ENCODE measurements around the gene B4GALNT4.

The B4GALNT4 gene

DNA sequence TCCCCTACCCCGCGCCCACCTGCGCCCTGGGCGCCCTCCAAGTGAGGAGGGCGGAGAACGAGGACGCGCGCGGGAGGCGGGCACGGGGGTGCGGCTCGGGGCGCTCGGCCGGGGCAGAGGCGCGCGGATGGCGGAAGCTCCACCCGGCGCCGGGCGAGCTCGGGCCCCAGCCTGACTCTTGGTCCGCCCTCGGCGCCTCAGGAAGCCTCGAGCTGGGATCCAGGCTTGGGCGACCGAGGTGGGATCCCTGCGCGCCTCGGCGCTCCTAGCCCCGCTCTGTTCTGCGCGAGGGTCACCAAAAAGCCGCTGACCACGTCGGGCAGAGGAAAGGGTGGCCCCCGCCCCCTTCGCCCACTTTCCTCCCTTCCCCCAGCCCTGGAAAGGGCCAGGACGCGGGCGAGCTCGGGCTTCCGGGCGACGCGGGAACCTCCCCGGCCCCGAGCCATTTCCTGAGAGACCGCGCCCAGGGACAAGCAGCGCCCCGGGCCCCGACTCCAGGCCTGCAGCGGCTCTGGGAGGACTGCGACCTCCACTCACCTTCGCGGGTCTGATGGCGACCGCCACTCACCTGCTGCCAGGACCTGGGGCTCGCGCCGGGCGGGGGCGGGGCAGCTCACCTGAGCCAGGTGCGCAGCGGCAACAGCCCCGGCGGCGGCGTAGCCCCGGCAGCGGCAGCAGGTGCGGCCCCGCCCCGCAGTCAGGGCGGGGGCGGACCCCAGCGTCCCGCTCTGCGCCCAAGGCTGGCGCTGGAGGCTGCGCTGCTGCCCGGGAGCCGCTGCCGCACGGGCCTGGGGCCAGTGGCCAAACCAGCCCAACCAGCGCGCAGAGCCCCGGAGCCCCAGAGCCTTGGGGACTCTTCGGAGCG, 47.7 kb downstream of the B4GALNT4 start:
- peak overlapping the region; percentile 29 for H3K4me3 ChIP-seq (ENCODE audit: low read depth, low read length)
- no peak for DNase-seq (ENCODE audit: low read depth, low spot score)
- TF ChIP-seq, protein P1, sequence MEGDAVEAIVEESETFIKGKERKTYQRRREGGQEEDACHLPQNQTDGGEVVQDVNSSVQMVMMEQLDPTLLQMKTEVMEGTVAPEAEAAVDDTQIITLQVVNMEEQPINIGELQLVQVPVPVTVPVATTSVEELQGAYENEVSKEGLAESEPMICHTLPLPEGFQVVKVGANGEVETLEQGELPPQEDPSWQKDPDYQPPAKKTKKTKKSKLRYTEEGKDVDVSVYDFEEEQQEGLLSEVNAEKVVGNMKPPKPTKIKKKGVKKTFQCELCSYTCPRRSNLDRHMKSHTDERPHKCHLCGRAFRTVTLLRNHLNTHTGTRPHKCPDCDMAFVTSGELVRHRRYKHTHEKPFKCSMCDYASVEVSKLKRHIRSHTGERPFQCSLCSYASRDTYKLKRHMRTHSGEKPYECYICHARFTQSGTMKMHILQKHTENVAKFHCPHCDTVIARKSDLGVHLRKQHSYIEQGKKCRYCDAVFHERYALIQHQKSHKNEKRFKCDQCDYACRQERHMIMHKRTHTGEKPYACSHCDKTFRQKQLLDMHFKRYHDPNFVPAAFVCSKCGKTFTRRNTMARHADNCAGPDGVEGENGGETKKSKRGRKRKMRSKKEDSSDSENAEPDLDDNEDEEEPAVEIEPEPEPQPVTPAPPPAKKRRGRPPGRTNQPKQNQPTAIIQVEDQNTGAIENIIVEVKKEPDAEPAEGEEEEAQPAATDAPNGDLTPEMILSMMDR (IDR thresholded peaks at IDR 0.05; ENCODE audit: low read depth, low read length): no peak
- in situ Hi-C loops (cut with HindIII; ENCODE audit: low sequenced_read_pairs): no loop called here

- TF ChIP-seq, protein P1 (IDR thresholded peaks at IDR 0.05; ENCODE audit: low read depth, low read length): no peak
- H3K4me3 ChIP-seq (ENCODE audit: low read depth, low read length): no peak overlapping the region
- DNase-seq (ENCODE audit: low read depth, low spot score): no peak
- in situ Hi-C loops (cut with HindIII; ENCODE audit: low sequenced_read_pairs): no loop called here
Observed at GRCh38 chr11:417652-418342, 48.5 kb downstream of the B4GALNT4 start.

DNA sequence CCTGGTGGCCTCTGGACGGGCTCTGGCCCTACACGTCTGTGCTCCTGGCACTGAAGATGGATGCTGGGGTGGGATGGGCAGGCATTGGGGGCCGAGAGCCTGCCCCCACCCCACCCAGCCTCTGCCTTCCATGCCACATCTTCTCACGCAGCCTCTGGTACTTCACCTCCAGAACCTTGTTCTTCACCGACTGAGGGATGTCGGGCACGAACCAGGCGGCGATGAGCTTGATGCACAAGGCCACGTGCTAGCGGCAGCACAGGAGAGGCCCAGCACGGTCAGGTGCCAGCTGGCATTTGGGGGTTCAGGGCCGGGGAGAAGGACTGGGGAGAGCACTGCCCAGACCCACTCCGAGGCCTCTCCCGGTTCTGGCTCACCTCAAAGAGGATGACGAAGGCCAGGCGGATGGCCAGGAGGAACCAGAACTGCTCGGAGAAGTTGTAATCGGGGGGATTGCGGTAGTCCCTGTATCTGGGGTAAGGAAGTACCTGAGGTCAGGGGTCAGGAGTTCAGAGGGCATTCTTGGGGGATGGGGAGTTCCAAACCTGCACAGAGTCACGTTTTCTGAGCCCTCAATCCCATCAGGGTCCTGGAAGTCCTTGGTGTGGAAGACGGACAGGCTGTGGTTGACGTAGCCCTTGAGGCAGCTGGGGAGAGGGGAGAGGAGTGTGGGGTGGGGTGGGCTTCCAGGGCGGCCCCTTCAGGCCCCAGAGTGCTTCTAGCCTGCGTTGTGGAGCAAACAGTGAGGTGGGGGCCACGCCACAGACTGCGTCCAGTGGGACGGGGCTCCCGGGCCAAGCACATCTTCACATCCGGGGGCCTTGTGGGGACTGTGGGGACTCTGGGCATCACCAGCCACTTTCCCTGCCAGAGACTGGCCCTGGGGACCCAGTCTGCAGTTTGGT, 49.3 kb downstream of the B4GALNT4 start:
- in situ Hi-C loops (cut with HindIII; ENCODE audit: low sequenced_read_pairs): no loop called here
- TF ChIP-seq, protein P1 (IDR thresholded peaks at IDR 0.05; ENCODE audit: low read depth, low read length): no peak
- DNase-seq (ENCODE audit: low read depth, low spot score): no peak
- no peak overlapping the region for H3K4me3 ChIP-seq (ENCODE audit: low read depth, low read length)

- H3K4me3 ChIP-seq (ENCODE audit: low read depth, low read length): no peak overlapping the region
- in situ Hi-C loops (cut with HindIII; ENCODE audit: low sequenced_read_pairs): no loop called here
- DNase-seq (ENCODE audit: low read depth, low spot score): no peak
- TF ChIP-seq, protein P1 (IDR thresholded peaks at IDR 0.05; ENCODE audit: low read depth, low read length): no peak
Observed at GRCh38 chr11:419248-420005, 50.1 kb downstream of the B4GALNT4 start.

GRCh38 chr11:420054-420910, 51.0 kb downstream of the B4GALNT4 start:
- no peak overlapping the region for H3K4me3 ChIP-seq (ENCODE audit: low read depth, low read length)
- DNase-seq (ENCODE audit: low read depth, low spot score): no peak
- in situ Hi-C loops (cut with HindIII; ENCODE audit: low sequenced_read_pairs): no loop called here
- TF ChIP-seq, protein P1 (IDR thresholded peaks at IDR 0.05; ENCODE audit: low read depth, low read length): no peak
